OCI-LY3 (cell line): Measurements from ENCODE around the gene GM2A.

ENCODE experiments used
- EZH2phosphoT487 ChIP-seq: fragments of 200-600 bp; shearing (Covaris generic); IDR thresholded peaks from 2 replicates; pipeline ENCODE4 v1.6.1; 2018; ENCODE audit warnings: antibody characterized with exemption, mixed run types, low read depth
- TF ChIP-seq, protein P1 (sequence below): fragments of 200-600, 300-600 bp; sonication (generic); IDR thresholded peaks from 2 replicates; pipeline ENCODE4 v1.5.1; 2014; ENCODE audit warnings: antibody characterized with exemption, low read length, low read depth

GRCh38 chr5:151215546-151215880 lies 37.5 kb upstream of the GM2A start:
- TF ChIP-seq, protein P1, sequence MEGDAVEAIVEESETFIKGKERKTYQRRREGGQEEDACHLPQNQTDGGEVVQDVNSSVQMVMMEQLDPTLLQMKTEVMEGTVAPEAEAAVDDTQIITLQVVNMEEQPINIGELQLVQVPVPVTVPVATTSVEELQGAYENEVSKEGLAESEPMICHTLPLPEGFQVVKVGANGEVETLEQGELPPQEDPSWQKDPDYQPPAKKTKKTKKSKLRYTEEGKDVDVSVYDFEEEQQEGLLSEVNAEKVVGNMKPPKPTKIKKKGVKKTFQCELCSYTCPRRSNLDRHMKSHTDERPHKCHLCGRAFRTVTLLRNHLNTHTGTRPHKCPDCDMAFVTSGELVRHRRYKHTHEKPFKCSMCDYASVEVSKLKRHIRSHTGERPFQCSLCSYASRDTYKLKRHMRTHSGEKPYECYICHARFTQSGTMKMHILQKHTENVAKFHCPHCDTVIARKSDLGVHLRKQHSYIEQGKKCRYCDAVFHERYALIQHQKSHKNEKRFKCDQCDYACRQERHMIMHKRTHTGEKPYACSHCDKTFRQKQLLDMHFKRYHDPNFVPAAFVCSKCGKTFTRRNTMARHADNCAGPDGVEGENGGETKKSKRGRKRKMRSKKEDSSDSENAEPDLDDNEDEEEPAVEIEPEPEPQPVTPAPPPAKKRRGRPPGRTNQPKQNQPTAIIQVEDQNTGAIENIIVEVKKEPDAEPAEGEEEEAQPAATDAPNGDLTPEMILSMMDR = no peak
- TF ChIP-seq EZH2phosphoT487 = no peak
